SK-N-SH (cell line): ENCODE measurements around the gene TASP1. TPM values are rescaled to one million over a fixed set of nuclear protein-coding genes. Genes with fewer than 3 reads are reported as not detected.

ENCODE experiments used
- CTCF ChIA-PET: fragments of 300-600, 350-600 bp; formaldehyde crosslinking; extraction: SDS; loops from one replicate; lab custom pipeline; 2021; lab: Yijun Ruan, JAX
- POLR2A ChIA-PET: fragments of 350-600 bp; sonication (Branson Sonifier 250); formaldehyde crosslinking; extraction: SDS; loops from one replicate; lab custom pipeline; 2020; ENCODE audit warnings: antibody characterized with exemption, inconsistent platforms; lab: Yijun Ruan, JAX
- DNase-seq: peaks from one replicate; pipeline ENCODE4 v3.0.0; 2012
- H2AFZ ChIP-seq: fragments of 200-600 bp; sonication (generic); 2 replicates; pipeline ENCODE4 v1.8.1; 2016; ENCODE audit warnings: antibody characterized with exemption, mild to moderate bottlenecking, low read depth
- H3F3A ChIP-seq: fragments of 200-600 bp; sonication (generic); replicated peaks from 2 replicates; pipeline ENCODE3; 2016; ENCODE audit warnings: antibody characterized with exemption, mild to moderate bottlenecking; ENCODE audit not compliant: insufficient read depth
- H3K27ac ChIP-seq, 2 experiments: fragments of 200-500 bp in 1 of 2; fragments of 200-600 bp in 1 of 2; sonication (Bioruptor generic) in 1 of 2; sonication (generic), shearing (Covaris generic) in 1 of 2; 2 replicates each; pipeline versions ENCODE4 v1.5.1 to v1.6.1; 2014 to 2016; ENCODE audit warnings: low read depth in 2 of 2, inconsistent platforms in 1 of 2, low read length in 1 of 2, mild to moderate bottlenecking in 1 of 2, mixed read lengths in 1 of 2
- H3K27me3 ChIP-seq: fragments of 200-600 bp; sonication (generic), shearing (Covaris generic); 2 replicates; pipeline ENCODE4 v1.6.1; 2016; ENCODE audit warnings: mixed run types; ENCODE audit not compliant: insufficient read depth
- H3K36me3 ChIP-seq, 2 experiments: fragments of 200-500 bp in 1 of 2; fragments of 200-600 bp in 1 of 2; sonication (Bioruptor generic) in 1 of 2; sonication (generic) in 1 of 2; replicated peaks in 1 of 2; 2 replicates each; pipeline versions ENCODE3 to v1.5.1; 2014 to 2016; ENCODE audit warnings: low read length in 1 of 2, mild to moderate bottlenecking in 1 of 2; ENCODE audit not compliant: insufficient read depth in 2 of 2, control insufficient read depth in 1 of 2
- H3K4me1 ChIP-seq, 2 experiments: fragments of 200-500 bp in 1 of 2; fragments of 200-600 bp in 1 of 2; sonication (Bioruptor generic) in 1 of 2; sonication (generic), shearing (Covaris generic) in 1 of 2; 2 replicates each; pipeline versions ENCODE4 v1.5.1 to v1.6.1; 2014 to 2016; ENCODE audit warnings: low read depth in 1 of 2, low read length in 1 of 2, mixed run types in 1 of 2; ENCODE audit not compliant: insufficient read depth in 2 of 2, control insufficient read depth in 1 of 2
- H3K4me2 ChIP-seq: fragments of 200-600 bp; sonication (generic), shearing (Covaris generic); 2 replicates; pipeline ENCODE4 v1.6.1; 2017; ENCODE audit warnings: mixed run types
- H3K4me3 ChIP-seq, 2 experiments: fragments of 200-500 bp in 1 of 2; fragments of 200-600 bp in 1 of 2; sonication (Bioruptor generic) in 1 of 2; sonication (generic), shearing (Covaris generic) in 1 of 2; 2 replicates each; pipeline versions ENCODE4 v1.5.1 to v1.8.1; 2014 to 2016; ENCODE audit warnings: low read depth in 2 of 2, inconsistent platforms in 1 of 2, low read length in 1 of 2, mild to moderate bottlenecking in 1 of 2, mixed read lengths in 1 of 2, moderate library complexity in 1 of 2
- H3K79me2 ChIP-seq: fragments of 200-600 bp; sonication (generic); 2 replicates; pipeline ENCODE4 v1.8.1; 2017; ENCODE audit warnings: mild to moderate bottlenecking; ENCODE audit not compliant: insufficient read depth
- H3K9ac ChIP-seq: fragments of 200-600 bp; sonication (generic); 2 replicates; pipeline ENCODE4 v1.6.1; 2017; ENCODE audit warnings: mixed run types
- H3K9me2 ChIP-seq: fragments of 200-600 bp; sonication (generic); 2 replicates; pipeline ENCODE4 v1.6.1; 2017; ENCODE audit warnings: mixed run types
- H3K9me3 ChIP-seq: fragments of 200-600 bp; sonication (generic); 2 replicates; pipeline ENCODE4 v1.6.1; 2017; ENCODE audit warnings: mixed run types, mild to moderate bottlenecking, moderate library complexity
- H4K20me1 ChIP-seq: fragments of 200-600 bp; sonication (generic); 2 replicates; pipeline ENCODE4 v1.6.1; 2017; ENCODE audit warnings: mild to moderate bottlenecking, mixed run types; ENCODE audit not compliant: insufficient read depth
- EP300 ChIP-seq, 2 experiments: IDR thresholded peaks; 2 replicates each; pipeline versions ENCODE4 v1.4.0 to v1.6.1; 2012; ENCODE audit warnings: borderline replicate concordance in 1 of 2, low read depth in 1 of 2, low read length in 1 of 2
- FOSL2 ChIP-seq: IDR thresholded peaks from 2 replicates; pipeline ENCODE4 v1.4.0; 2012; ENCODE audit warnings: low read depth, mild to moderate bottlenecking, moderate library complexity, borderline replicate concordance
- FOXJ3 ChIP-seq: sonication (generic); formaldehyde crosslinking; IDR thresholded peaks from 2 replicates; pipeline ENCODE4 v1.5.1; 2020; ENCODE audit warnings: mild to moderate bottlenecking, missing genetic modification reagents
- FOXM1 ChIP-seq: IDR thresholded peaks from 2 replicates; pipeline ENCODE4 v1.4.0; 2012; ENCODE audit warnings: low read depth, mild to moderate bottlenecking
- GABPA ChIP-seq: IDR thresholded peaks from 2 replicates; pipeline ENCODE4 v1.4.0; 2012; ENCODE audit warnings: low read depth, mild to moderate bottlenecking
- GATA2 ChIP-seq: sonication (generic); formaldehyde crosslinking; IDR thresholded peaks from 2 replicates; pipeline ENCODE4 v1.5.0; 2020; ENCODE audit warnings: mild to moderate bottlenecking, missing genetic modification reagents
- JUND ChIP-seq: IDR thresholded peaks from 2 replicates; pipeline ENCODE4 v1.4.0; 2012
- MXI1 ChIP-seq: IDR thresholded peaks from 2 replicates; pipeline ENCODE4 v1.6.1; 2012; ENCODE audit warnings: mild to moderate bottlenecking, low read depth, low read length, improper control_type of control experiment
- NFIC ChIP-seq: IDR thresholded peaks from 2 replicates; pipeline ENCODE4 v1.4.0; 2012; ENCODE audit warnings: borderline replicate concordance
- NRF1 ChIP-seq: IDR thresholded peaks from 2 replicates; pipeline ENCODE4 v1.6.1; 2012; ENCODE audit warnings: low read depth, mild to moderate bottlenecking, low read length
- RAD21 ChIP-seq: IDR thresholded peaks from 2 replicates; pipeline ENCODE4 v1.6.1; 2012; ENCODE audit warnings: mild to moderate bottlenecking, low read length
- RCOR1 ChIP-seq: fragments of 150-350 bp; IDR thresholded peaks from 2 replicates; pipeline ENCODE4 v1.6.1; 2017; ENCODE audit warnings: antibody characterized with exemption, low read length
- REST ChIP-seq: IDR thresholded peaks from 2 replicates; pipeline ENCODE4 v1.6.1; 2012; ENCODE audit warnings: mild to moderate bottlenecking, low read depth, low read length, moderate library complexity
- RFX5 ChIP-seq: IDR thresholded peaks from 2 replicates; pipeline ENCODE4 v1.6.1; 2012; ENCODE audit warnings: mild to moderate bottlenecking, improper control_type of control experiment, low read length
- RXRA ChIP-seq: IDR thresholded peaks from 2 replicates; pipeline ENCODE4 v1.4.0; 2012; ENCODE audit warnings: low read depth, mild to moderate bottlenecking, borderline replicate concordance
- SMC3 ChIP-seq: IDR thresholded peaks from 2 replicates; pipeline ENCODE4 v1.6.1; 2012; ENCODE audit warnings: low read depth, low read length, improper control_type of control experiment
- USF2 ChIP-seq: fragments of 150-350 bp; IDR thresholded peaks from 2 replicates; pipeline ENCODE4 v1.6.1; 2017; ENCODE audit warnings: antibody characterized with exemption, low read length, low read depth, borderline replicate concordance
- YY1 ChIP-seq: IDR thresholded peaks from 2 replicates; pipeline ENCODE4 v1.4.0; 2012; ENCODE audit warnings: low read depth, mild to moderate bottlenecking
- ZBTB33 ChIP-seq: IDR thresholded peaks from 2 replicates; pipeline ENCODE4 v1.4.0; 2012; ENCODE audit warnings: low read depth, borderline replicate concordance
- WGBS: methylation state at CpG from one replicate; pipeline ENCODE4 v1.1.6; 2017; ENCODE audit warnings: low lambda C conversion rate; 5-methylcytosine and 5-hydroxymethylcytosine counted together
- polyA plus RNA-seq, 3 experiments: library from polyadenylated mRNA; depleted of rRNA; stranded (reverse); fragments of >200 nt; gene quantifications; 2 replicates each; pipeline ENCODE4 v1.2.3, GENCODE V29; 2012
- TF ChIP-seq, protein P1 (sequence below): fragments of 150-350 bp; IDR thresholded peaks from 2 replicates; pipeline ENCODE4 v1.6.1; 2016; ENCODE audit warnings: mild to moderate bottlenecking, low read depth, low read length

TASP1 gene
- polyA plus RNA-seq, 1 of the 3 experiments (the other 2 are of a cell fraction), result 5.9 TPM

DNA sequence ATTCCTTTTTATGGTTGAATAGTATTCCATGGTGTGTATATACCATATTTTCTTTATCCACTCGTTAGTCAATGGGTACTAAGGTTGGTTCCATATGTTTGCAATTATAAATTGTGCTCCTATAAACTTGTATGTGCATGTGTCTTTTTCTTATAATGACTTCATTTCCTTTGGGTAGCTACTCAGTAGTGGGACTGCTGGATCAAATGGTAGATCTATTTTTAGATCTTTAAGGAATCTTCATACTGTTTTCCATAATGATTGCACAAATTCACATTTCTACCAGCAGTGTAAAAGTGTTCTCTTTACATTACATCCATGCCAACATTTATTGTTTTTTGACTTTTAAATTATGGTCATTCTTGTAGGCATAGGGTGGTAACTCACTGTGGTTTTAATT is 164.3 kb downstream of the TASP1 start:
- Histone ChIP-seq H3K9ac (no peak overlapping the region), H4K20me1 (no peaks in the 10 kb centered on the region), H3K27ac (no peak overlapping the region), H3K9me2 (no peaks in the 10 kb centered on the region), H2AFZ (no peak overlapping the region), H3K27me3 (no peaks in the 10 kb centered on the region), H3K4me3 (no peak overlapping the region), H3K79me2 (no peaks in the 10 kb centered on the region), H3F3A (no peaks in the 10 kb centered on the region), H3K9me3 (no peaks in the 10 kb centered on the region), H3K36me3 (peaks cover 0 to under 1% of the 10 kb centered on the region in 2 experiments), H3K4me2 (no peak overlapping the region), H3K4me1 (no peaks in the 10 kb centered on the region)
- no peak for DNase-seq
- WGBS, result 86% methylated on average over 1 of the region's 1 CpG
- TF ChIP-seq USF2, result no peak
- no peak for TF ChIP-seq MXI1
- TF ChIP-seq FOXJ3, result no peak
- TF ChIP-seq YY1, result no peak
- no peak for TF ChIP-seq RAD21
- no peak for TF ChIP-seq SMC3
- TF ChIP-seq, protein P1, sequence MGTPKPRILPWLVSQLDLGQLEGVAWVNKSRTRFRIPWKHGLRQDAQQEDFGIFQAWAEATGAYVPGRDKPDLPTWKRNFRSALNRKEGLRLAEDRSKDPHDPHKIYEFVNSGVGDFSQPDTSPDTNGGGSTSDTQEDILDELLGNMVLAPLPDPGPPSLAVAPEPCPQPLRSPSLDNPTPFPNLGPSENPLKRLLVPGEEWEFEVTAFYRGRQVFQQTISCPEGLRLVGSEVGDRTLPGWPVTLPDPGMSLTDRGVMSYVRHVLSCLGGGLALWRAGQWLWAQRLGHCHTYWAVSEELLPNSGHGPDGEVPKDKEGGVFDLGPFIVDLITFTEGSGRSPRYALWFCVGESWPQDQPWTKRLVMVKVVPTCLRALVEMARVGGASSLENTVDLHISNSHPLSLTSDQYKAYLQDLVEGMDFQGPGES, result no peak
- TF ChIP-seq GATA2, result no peak
- no peak for TF ChIP-seq FOXM1
- TF ChIP-seq RCOR1, result no peak
- no peak for TF ChIP-seq JUND
- ChIA-PET CTCF (interaction anchor here (0.9 kb wide), 1 partner anchor 72 kb away, joined by 3 read pairs; no protein-coding TSS in a partner anchor), POLR2A (no interaction called here)

DNA sequence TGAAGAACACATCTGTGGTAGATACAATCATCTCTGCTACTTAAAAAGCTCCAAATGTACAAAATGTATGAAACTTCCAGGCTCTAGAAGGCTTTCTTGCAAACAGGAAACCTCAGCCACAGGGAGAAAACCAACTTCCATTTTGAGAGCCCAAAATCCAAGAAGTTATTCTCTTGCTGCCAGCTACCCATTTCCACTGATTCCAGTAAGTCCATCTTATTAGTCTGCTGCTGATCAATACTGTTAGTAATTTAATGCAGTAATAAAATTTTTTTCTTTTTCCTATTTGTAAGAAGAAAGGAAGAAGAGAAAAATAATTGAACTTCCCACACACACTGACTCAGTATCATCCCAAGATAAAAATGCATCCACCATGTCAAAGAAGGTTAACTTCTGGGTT is 169.5 kb downstream of the TASP1 start:
- no peaks in the 10 kb centered on the region for H3K9me2 ChIP-seq
- H3K27me3 ChIP-seq, result no peaks in the 10 kb centered on the region
- no peak overlapping the region for H3K4me3 ChIP-seq
- H3K4me1 ChIP-seq, result no peaks in the 10 kb centered on the region
- H4K20me1 ChIP-seq, result no peaks in the 10 kb centered on the region
- H3K9ac ChIP-seq, result no peak overlapping the region
- peaks cover 0 to 3% of the 10 kb centered on the region in 2 experiments for H3K36me3 ChIP-seq
- H3K27ac ChIP-seq, result no peak overlapping the region
- TF ChIP-seq GABPA, result no peak
- no peak for TF ChIP-seq RXRA
- TF ChIP-seq RFX5, result no peak
- TF ChIP-seq NFIC, result no peak
- TF ChIP-seq NRF1, result no peak
- no peak for TF ChIP-seq FOXJ3
- TF ChIP-seq USF2, result no peak
- TF ChIP-seq EP300 (IDR thresholded peaks at IDR 0.05; ENCODE audit: borderline replicate concordance in 1 of 2, low read depth in 1 of 2, low read length in 1 of 2), result no peak
- no peak for TF ChIP-seq FOXM1
- no peak for TF ChIP-seq FOSL2
- TF ChIP-seq ZBTB33, result no peak
- no peak for TF ChIP-seq RCOR1
- TF ChIP-seq YY1, result no peak
- no peak for TF ChIP-seq REST
- H3K79me2 ChIP-seq, result no peaks in the 10 kb centered on the region
- no peak overlapping the region for H3K4me2 ChIP-seq
- DNase-seq, result no peak
- ChIA-PET CTCF (interaction anchor here (3.1 kb wide), 1 partner anchor 77 kb away, joined by 9 read pairs; no protein-coding TSS in a partner anchor), POLR2A (no interaction called here)
- H2AFZ ChIP-seq, result no peak overlapping the region
- no peaks in the 10 kb centered on the region for H3F3A ChIP-seq
- H3K9me3 ChIP-seq, result no peaks in the 10 kb centered on the region
